Neural cell (in vitro differentiated cells): Measurements from ENCODE around the gene MAVS. TPM values are rescaled to one million over a fixed set of nuclear protein-coding genes. Genes with fewer than 3 reads are reported as not detected.

Experiments
- H2AFZ ChIP-seq: fragments of 200-600, 300-800 bp; sonication (generic), shearing (Covaris generic); 2 replicates; pipeline ENCODE4 v1.6.0; 2014; ENCODE audit warnings: low read depth, mild to moderate bottlenecking, antibody characterized with exemption, low read length, moderate library complexity
- H3F3A ChIP-seq: fragments of 200-600 bp; shearing (Covaris generic); 2 replicates; pipeline ENCODE4 v1.6.1; 2016; ENCODE audit warnings: mild to moderate bottlenecking, moderate library complexity, mixed read lengths, antibody characterized with exemption, low read length; ENCODE audit not compliant: insufficient read depth, poor library complexity, severe bottlenecking
- H3K27ac ChIP-seq: fragments of 200-600, 300-800 bp; sonication (generic), shearing (Covaris generic); 2 replicates; pipeline ENCODE4 v1.5.1; 2014; ENCODE audit warnings: mild to moderate bottlenecking, low read length, moderate library complexity
- H3K27me3 ChIP-seq: fragments of 300-800, 200-600 bp; sonication (generic), shearing (Covaris generic); 2 replicates; pipeline ENCODE4 v1.6.0; 2014; ENCODE audit warnings: mild to moderate bottlenecking, low read depth, low read length, moderate library complexity; ENCODE audit not compliant: insufficient read depth
- H3K36me3 ChIP-seq: fragments of 300-800, 200-600 bp; sonication (generic), shearing (Covaris generic); 2 replicates; pipeline ENCODE4 v1.5.1; 2014; ENCODE audit warnings: mild to moderate bottlenecking, antibody characterized with exemption, low read length, moderate library complexity; ENCODE audit not compliant: insufficient read depth
- H3K4me2 ChIP-seq: fragments of 300-800, 200-600 bp; sonication (generic), shearing (Covaris generic); 2 replicates; pipeline ENCODE4 v1.6.0; 2014; ENCODE audit warnings: mild to moderate bottlenecking, low read length
- H3K4me3 ChIP-seq: fragments of 300-800, 200-600 bp; sonication (generic), shearing (Covaris generic); 2 replicates; pipeline ENCODE4 v1.5.1; 2014; ENCODE audit warnings: mild to moderate bottlenecking, low read length, moderate library complexity
- H3K79me2 ChIP-seq: fragments of 200-600 bp; shearing (Covaris generic); replicated peaks from 2 replicates; pipeline ENCODE4 v1.6.0; 2014; ENCODE audit warnings: mild to moderate bottlenecking, low read length, moderate library complexity; ENCODE audit not compliant: insufficient read depth
- H3K9ac ChIP-seq: fragments of 300-800, 200-600 bp; sonication (generic), shearing (Covaris generic); 2 replicates; pipeline ENCODE4 v1.6.1; 2016; ENCODE audit warnings: mild to moderate bottlenecking, low read length, mixed read lengths
- H3K9me2 ChIP-seq: fragments of 200-600 bp; shearing (Covaris generic); 2 replicates; pipeline ENCODE4 v1.6.1; 2016; ENCODE audit warnings: mild to moderate bottlenecking, low read length, mixed read lengths; ENCODE audit not compliant: insufficient read depth
- H3K9me3 ChIP-seq: fragments of 200-600, 300-800 bp; sonication (generic), shearing (Covaris generic); 2 replicates; pipeline ENCODE4 v1.6.1; 2016; ENCODE audit warnings: mild to moderate bottlenecking, mixed run types, low read length, moderate library complexity, mixed read lengths
- H4K20me1 ChIP-seq: fragments of 200-600 bp; shearing (Covaris generic); 2 replicates; pipeline ENCODE4 v1.6.1; 2016; ENCODE audit warnings: mild to moderate bottlenecking, mixed run types; ENCODE audit not compliant: insufficient read depth
- EP300 ChIP-seq: fragments of 450-650 bp; conservative IDR thresholded peaks from 2 replicates; pipeline ENCODE4 v1.6.1; 2014; ENCODE audit warnings: antibody characterized with exemption, mild to moderate bottlenecking, moderate library complexity; ENCODE audit not compliant: poor library complexity, severe bottlenecking
- EZH2 ChIP-seq: fragments of 200-600, 300-800 bp; shearing (Covaris generic), sonication (generic); IDR thresholded peaks from 2 replicates; pipeline ENCODE4 v1.6.1; 2014; ENCODE audit warnings: antibody characterized with exemption, low read length, borderline replicate concordance, mild to moderate bottlenecking; ENCODE audit not compliant: insufficient read depth, poor library complexity, severe bottlenecking
- MXI1 ChIP-seq: fragments of 450-650 bp; conservative IDR thresholded peaks from 2 replicates; pipeline ENCODE4 v1.6.1; 2014; ENCODE audit warnings: antibody characterized with exemption, mild to moderate bottlenecking; ENCODE audit not compliant: poor library complexity, severe bottlenecking
- POLR2AphosphoS5 ChIP-seq: IDR thresholded peaks from 2 replicates; pipeline ENCODE4 v1.6.1; 2012
- RAD21 ChIP-seq: fragments of 450-650 bp; conservative IDR thresholded peaks from 2 replicates; pipeline ENCODE4 v1.6.1; 2014; ENCODE audit warnings: antibody characterized with exemption, mild to moderate bottlenecking, moderate library complexity
- SMC3 ChIP-seq: fragments of 450-650 bp; conservative IDR thresholded peaks from 2 replicates; pipeline ENCODE4 v1.6.1; 2014; ENCODE audit warnings: antibody characterized with exemption, mild to moderate bottlenecking, moderate library complexity; ENCODE audit not compliant: poor library complexity
- polyA plus RNA-seq: library from polyadenylated mRNA; depleted of rRNA; stranded (reverse); fragments of >200 nt; gene quantifications from 2 replicates; pipeline ENCODE4 v1.2.3, GENCODE V29; 2014
- TF ChIP-seq, protein P1 (sequence below): fragments of 450-650 bp; IDR thresholded peaks from 2 replicates; pipeline ENCODE4 v1.5.1; 2014; ENCODE audit warnings: antibody characterized with exemption, mild to moderate bottlenecking, moderate library complexity; ENCODE audit not compliant: poor library complexity, severe bottlenecking
- TF ChIP-seq, protein P2 (sequence below): IDR thresholded peaks from 2 replicates; pipeline ENCODE4 v1.6.1; 2012; ENCODE audit warnings: borderline replicate concordance

MAVS gene
- polyA plus RNA-seq, 1 donor from 2014 or later, result 5.4 TPM

DNA sequence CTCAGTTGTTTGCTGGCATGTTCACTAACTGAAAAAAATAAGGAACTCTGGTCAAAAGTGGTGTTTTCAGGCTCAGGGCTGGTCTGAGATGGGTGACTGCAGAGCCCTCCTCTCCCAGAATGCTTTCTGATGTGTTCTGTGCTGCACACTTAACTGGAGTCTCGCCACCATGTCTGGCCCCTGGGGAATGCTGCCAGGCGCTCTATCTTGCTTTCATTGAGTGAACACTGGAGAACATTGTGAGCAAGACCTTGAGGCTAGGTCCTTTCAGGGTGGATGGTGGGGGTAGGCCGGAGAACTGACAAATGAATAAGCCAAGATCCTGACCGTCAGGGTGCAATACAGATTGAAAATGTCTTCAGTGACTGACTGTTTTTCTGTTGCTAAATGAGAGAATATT, 62.0 kb downstream of the MAVS start:
- no peak overlapping the region for H3K4me3 ChIP-seq
- peaks cover 84% of the 10 kb centered on the region for H3K79me2 ChIP-seq
- H4K20me1 ChIP-seq, result peaks cover 10% of the 10 kb centered on the region
- no peak overlapping the region for H2AFZ ChIP-seq
- H3K27ac ChIP-seq, result no peak overlapping the region
- H3K4me2 ChIP-seq, result no peak overlapping the region
- no peaks in the 10 kb centered on the region for H3F3A ChIP-seq
- no peaks in the 10 kb centered on the region for H3K27me3 ChIP-seq
- H3K9me3 ChIP-seq, result no peaks in the 10 kb centered on the region
- no peak overlapping the region for H3K9ac ChIP-seq
- H3K36me3 ChIP-seq, result peaks cover 4% of the 10 kb centered on the region
- TF ChIP-seq, protein P1, sequence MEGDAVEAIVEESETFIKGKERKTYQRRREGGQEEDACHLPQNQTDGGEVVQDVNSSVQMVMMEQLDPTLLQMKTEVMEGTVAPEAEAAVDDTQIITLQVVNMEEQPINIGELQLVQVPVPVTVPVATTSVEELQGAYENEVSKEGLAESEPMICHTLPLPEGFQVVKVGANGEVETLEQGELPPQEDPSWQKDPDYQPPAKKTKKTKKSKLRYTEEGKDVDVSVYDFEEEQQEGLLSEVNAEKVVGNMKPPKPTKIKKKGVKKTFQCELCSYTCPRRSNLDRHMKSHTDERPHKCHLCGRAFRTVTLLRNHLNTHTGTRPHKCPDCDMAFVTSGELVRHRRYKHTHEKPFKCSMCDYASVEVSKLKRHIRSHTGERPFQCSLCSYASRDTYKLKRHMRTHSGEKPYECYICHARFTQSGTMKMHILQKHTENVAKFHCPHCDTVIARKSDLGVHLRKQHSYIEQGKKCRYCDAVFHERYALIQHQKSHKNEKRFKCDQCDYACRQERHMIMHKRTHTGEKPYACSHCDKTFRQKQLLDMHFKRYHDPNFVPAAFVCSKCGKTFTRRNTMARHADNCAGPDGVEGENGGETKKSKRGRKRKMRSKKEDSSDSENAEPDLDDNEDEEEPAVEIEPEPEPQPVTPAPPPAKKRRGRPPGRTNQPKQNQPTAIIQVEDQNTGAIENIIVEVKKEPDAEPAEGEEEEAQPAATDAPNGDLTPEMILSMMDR, result no peak
- TF ChIP-seq EP300 (no peak), SMC3 (no peak), EZH2 (no peak), POLR2AphosphoS5 (no peak), MXI1 (no peak)
- TF ChIP-seq, protein P2, sequence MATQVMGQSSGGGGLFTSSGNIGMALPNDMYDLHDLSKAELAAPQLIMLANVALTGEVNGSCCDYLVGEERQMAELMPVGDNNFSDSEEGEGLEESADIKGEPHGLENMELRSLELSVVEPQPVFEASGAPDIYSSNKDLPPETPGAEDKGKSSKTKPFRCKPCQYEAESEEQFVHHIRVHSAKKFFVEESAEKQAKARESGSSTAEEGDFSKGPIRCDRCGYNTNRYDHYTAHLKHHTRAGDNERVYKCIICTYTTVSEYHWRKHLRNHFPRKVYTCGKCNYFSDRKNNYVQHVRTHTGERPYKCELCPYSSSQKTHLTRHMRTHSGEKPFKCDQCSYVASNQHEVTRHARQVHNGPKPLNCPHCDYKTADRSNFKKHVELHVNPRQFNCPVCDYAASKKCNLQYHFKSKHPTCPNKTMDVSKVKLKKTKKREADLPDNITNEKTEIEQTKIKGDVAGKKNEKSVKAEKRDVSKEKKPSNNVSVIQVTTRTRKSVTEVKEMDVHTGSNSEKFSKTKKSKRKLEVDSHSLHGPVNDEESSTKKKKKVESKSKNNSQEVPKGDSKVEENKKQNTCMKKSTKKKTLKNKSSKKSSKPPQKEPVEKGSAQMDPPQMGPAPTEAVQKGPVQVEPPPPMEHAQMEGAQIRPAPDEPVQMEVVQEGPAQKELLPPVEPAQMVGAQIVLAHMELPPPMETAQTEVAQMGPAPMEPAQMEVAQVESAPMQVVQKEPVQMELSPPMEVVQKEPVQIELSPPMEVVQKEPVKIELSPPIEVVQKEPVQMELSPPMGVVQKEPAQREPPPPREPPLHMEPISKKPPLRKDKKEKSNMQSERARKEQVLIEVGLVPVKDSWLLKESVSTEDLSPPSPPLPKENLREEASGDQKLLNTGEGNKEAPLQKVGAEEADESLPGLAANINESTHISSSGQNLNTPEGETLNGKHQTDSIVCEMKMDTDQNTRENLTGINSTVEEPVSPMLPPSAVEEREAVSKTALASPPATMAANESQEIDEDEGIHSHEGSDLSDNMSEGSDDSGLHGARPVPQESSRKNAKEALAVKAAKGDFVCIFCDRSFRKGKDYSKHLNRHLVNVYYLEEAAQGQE, result no peak
- H3K9me2 ChIP-seq, result no peaks in the 10 kb centered on the region

DNA sequence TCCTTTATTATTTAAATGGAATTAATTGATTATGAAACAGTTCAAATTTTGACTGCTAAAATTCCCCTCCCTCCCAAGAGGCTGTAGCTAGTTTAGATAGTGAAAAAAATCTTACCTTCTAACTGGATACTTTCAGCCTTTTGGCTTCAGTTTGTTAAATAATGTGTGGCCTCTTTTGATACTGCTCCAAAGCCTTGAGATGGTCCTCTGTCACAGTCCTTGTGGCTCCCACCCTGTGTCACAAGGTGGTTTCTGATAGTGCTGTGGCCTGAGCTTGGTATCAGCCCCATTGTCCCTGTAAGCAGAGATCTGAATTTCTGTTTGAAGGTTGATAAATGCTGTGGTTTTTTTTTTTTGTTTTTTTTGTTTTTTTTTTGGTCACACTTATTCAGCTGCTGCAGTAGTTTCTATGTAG, 63.3 kb downstream of the MAVS start:
- peaks cover 10% of the 10 kb centered on the region for H4K20me1 ChIP-seq
- H3K27ac ChIP-seq, result no peak overlapping the region
- no peak overlapping the region for H3K9ac ChIP-seq
- H3K9me2 ChIP-seq, result no peaks in the 10 kb centered on the region
- no peaks in the 10 kb centered on the region for H3F3A ChIP-seq
- no peak overlapping the region for H3K4me3 ChIP-seq
- peaks cover 76% of the 10 kb centered on the region for H3K79me2 ChIP-seq
- peaks cover 4% of the 10 kb centered on the region for H3K36me3 ChIP-seq
- no peaks in the 10 kb centered on the region for H3K9me3 ChIP-seq
- TF ChIP-seq EP300 (no peak), SMC3 (no peak), RAD21 (no peak)
- TF ChIP-seq, protein P1, result no peak
- H3K4me2 ChIP-seq, result no peak overlapping the region
- H2AFZ ChIP-seq, result no peak overlapping the region
- no peaks in the 10 kb centered on the region for H3K27me3 ChIP-seq
